Kidney epithelial cell (primary cell): ENCODE data around the gene COPS8. TPM values are rescaled to one million over a fixed set of nuclear protein-coding genes. Genes with fewer than 3 reads are reported as not detected.

Source experiments
- DNase-seq: peaks from one replicate; pipeline ENCODE4 v3.0.0-alpha.2; 2010; ENCODE audit warnings: low read depth
- H3K27me3 ChIP-seq: 2 replicates; pipeline ENCODE4 v1.6.0; 2011; ENCODE audit warnings: low read length; ENCODE audit not compliant: control insufficient read depth, insufficient read depth
- H3K36me3 ChIP-seq: 2 replicates; pipeline ENCODE4 v1.5.1; 2011; ENCODE audit warnings: low read length; ENCODE audit not compliant: control insufficient read depth, insufficient read depth
- H3K4me3 ChIP-seq: 2 replicates; pipeline ENCODE4 v1.5.1; 2011; ENCODE audit warnings: low read depth, mild to moderate bottlenecking, control low read depth, low read length
- CTCF ChIP-seq: IDR thresholded peaks from 2 replicates; pipeline ENCODE4 v1.5.1; 2011; ENCODE audit warnings: mild to moderate bottlenecking, moderate library complexity, low read length, control low read depth, inconsistent platforms; ENCODE audit not compliant: insufficient read depth, poor library complexity, severe bottlenecking
- total RNA-seq: library from RNA; depleted of rRNA; stranded (reverse); fragments of >200 nt; gene quantifications from 2 replicates; pipeline ENCODE4 v1.2.3, GENCODE V29; 2015

Gene COPS8
- total RNA-seq, 1 donor from 2014 or later: 156 TPM

- Histone ChIP-seq H3K36me3 (no peaks in the 10 kb centered on the region), H3K27me3 (no peaks in the 10 kb centered on the region), H3K4me3 (no peak overlapping the region)
- DNase-seq: no peak
- no peak for TF ChIP-seq CTCF
These were observed 27.5 kb downstream of the COPS8 start for GRCh38 chr2:237113026-237113795.

GRCh38 chr2:237115870-237116269 lies 30.2 kb downstream of the COPS8 start:
- DNase-seq: no peak
- H3K4me3 ChIP-seq: no peak overlapping the region
- no peaks in the 10 kb centered on the region for H3K36me3 ChIP-seq
- H3K27me3 ChIP-seq: no peaks in the 10 kb centered on the region
- no peak for TF ChIP-seq CTCF

- no peaks in the 10 kb centered on the region for H3K27me3 ChIP-seq
- DNase-seq: no peak
- no peaks in the 10 kb centered on the region for H3K36me3 ChIP-seq
- no peak overlapping the region for H3K4me3 ChIP-seq
- no peak for TF ChIP-seq CTCF
These were observed 30.7 kb downstream of the COPS8 start for GRCh38 chr2:237116431-237116830.

GRCh38 chr2:237118025-237118424 lies 32.3 kb downstream of the COPS8 start:
- no peak for DNase-seq

GRCh38 chr2:237118561-237119155 lies 33.0 kb downstream of the COPS8 start:
- H3K36me3 ChIP-seq: no peaks in the 10 kb centered on the region
- H3K4me3 ChIP-seq: no peak overlapping the region
- no peaks in the 10 kb centered on the region for H3K27me3 ChIP-seq
- no peak for TF ChIP-seq CTCF
- DNase-seq: no peak

More at GRCh38 chr2:237118025-237118424, 32.3 kb downstream of the COPS8 start:
- Histone ChIP-seq H3K27me3 (no peaks in the 10 kb centered on the region), H3K36me3 (no peaks in the 10 kb centered on the region), H3K4me3 (no peak overlapping the region)
- TF ChIP-seq CTCF: no peak
